Measurements from ENCODE around the gene HOXB6. TPM values are rescaled to one million over a fixed set of nuclear protein-coding genes. Genes with fewer than 3 reads are reported as not detected.

HOXB6 gene
- total RNA-seq, 1 experiment from 2014 or later, result 196 TPM

- DNase-seq (ENCODE audit: low read depth, low spot score) (no peak), ATAC-seq (no peak)
- Histone ChIP-seq H3K27ac (ENCODE audit: low read length) (no peak overlapping the region), H3K4me3 (ENCODE audit: low read depth in 2 of 2, low read length in 2 of 2) (no peak overlapping the region), H3K36me3 (ENCODE audit: control insufficient read depth, insufficient read depth, low read length) (peaks cover 12% of the 10 kb centered on the region; the same call in 1 of the 2 replicates), H3K4me1 (ENCODE audit: control insufficient read depth, insufficient read depth, low read length) (peaks cover 32% of the 10 kb centered on the region), H3K27me3 (ENCODE audit: control insufficient read depth, insufficient read depth, low read length) (no peaks in the 10 kb centered on the region), H3K9me3 (ENCODE audit: control insufficient read depth, insufficient read depth, low read depth, low read length) (no peaks in the 10 kb centered on the region)
- BruUV-seq (replicated peaks), result no TSS peak
- in situ Hi-C loops (cut with HindIII; ENCODE audit: low pct_unique_long_range_greater_than_20kb, low sequenced_read_pairs) (no loop called here), intact Hi-C loops (cut with micrococcal nuclease; ENCODE audit: unreplicated experiment) (no loop called here)
- ChIA-PET POLR2A (no interaction called here), CTCF (interaction anchor here (0.6 kb wide), 1 partner anchor 31 kb away, joined by 4 read pairs; no protein-coding TSS in a partner anchor)
- TF ChIP-seq TCF7L2 (IDR thresholded peaks at IDR 0.05; ENCODE audit: low read depth, low read length) (no peak), POLR2AphosphoS5 (IDR thresholded peaks at IDR 0.05; ENCODE audit: low read depth, low read length) (no peak), REST (IDR thresholded peaks at IDR 0.05; ENCODE audit: insufficient read depth in 1 of 2, low read depth in 2 of 2, low read length in 1 of 2) (no peak), SIN3A (IDR thresholded peaks at IDR 0.05; ENCODE audit: borderline replicate concordance, insufficient read depth, low read depth, low read length) (no peak)
- TF ChIP-seq, protein P1, sequence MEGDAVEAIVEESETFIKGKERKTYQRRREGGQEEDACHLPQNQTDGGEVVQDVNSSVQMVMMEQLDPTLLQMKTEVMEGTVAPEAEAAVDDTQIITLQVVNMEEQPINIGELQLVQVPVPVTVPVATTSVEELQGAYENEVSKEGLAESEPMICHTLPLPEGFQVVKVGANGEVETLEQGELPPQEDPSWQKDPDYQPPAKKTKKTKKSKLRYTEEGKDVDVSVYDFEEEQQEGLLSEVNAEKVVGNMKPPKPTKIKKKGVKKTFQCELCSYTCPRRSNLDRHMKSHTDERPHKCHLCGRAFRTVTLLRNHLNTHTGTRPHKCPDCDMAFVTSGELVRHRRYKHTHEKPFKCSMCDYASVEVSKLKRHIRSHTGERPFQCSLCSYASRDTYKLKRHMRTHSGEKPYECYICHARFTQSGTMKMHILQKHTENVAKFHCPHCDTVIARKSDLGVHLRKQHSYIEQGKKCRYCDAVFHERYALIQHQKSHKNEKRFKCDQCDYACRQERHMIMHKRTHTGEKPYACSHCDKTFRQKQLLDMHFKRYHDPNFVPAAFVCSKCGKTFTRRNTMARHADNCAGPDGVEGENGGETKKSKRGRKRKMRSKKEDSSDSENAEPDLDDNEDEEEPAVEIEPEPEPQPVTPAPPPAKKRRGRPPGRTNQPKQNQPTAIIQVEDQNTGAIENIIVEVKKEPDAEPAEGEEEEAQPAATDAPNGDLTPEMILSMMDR (IDR thresholded peaks at IDR 0.05), result no peak
These were observed 27.9 kb upstream of the HOXB6 start for GRCh38 chr17:48632579-48633265.

DNA sequence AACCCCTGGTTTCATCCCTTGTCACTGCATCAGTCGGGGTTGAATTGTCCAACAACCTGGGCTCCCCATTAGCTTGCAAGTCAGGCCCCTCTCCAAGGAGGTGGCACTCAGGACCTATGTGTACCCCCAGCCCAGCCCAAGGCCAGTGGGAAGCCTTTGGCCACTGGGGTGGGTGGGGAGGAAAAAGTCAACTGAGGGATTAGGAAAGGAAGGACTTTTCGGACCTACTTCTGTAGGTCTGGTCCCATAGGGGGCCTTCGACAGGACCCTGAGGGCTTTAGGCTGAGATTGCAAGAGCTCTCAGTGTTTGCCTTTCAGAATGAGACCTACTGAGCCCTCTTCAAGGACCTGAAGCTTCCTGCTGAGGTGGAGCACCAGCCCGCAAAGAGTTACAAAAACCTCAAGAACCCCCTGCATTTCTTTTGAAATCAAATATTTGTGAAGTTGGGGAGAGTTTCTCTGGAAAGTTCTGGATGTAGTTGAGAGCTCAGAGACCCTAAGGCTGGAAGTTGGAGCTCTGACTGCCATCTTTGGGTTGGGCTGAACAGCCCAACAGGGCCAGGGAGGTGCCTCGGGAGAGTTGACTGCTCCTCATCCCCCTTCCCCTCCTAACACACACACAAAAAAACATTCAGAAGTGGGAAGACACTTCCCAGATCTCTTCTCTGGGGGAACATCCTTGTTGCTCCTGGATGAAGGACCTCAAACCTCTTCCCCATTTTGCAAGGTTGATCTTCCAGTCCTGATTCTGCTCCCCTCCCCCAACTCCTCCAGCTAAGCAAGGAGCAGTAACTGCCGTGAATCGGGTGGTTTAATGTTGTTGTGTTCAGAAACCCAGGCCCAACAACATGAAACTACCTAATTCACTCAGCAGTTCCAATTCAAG, 27.1 kb upstream of the HOXB6 start:
- intact Hi-C loops (cut with micrococcal nuclease; ENCODE audit: unreplicated experiment) (no loop called here), in situ Hi-C loops (cut with HindIII; ENCODE audit: low pct_unique_long_range_greater_than_20kb, low sequenced_read_pairs) (no loop called here)
- no peak for TF ChIP-seq SIN3A (IDR thresholded peaks at IDR 0.05; ENCODE audit: borderline replicate concordance, insufficient read depth, low read depth, low read length)
- no peak for TF ChIP-seq TCF7L2 (IDR thresholded peaks at IDR 0.05; ENCODE audit: low read depth, low read length)
- TF ChIP-seq, protein P1 (IDR thresholded peaks at IDR 0.05), result no peak
- no peak for TF ChIP-seq POLR2AphosphoS5 (IDR thresholded peaks at IDR 0.05; ENCODE audit: low read depth, low read length)
- H3K27me3 ChIP-seq (ENCODE audit: control insufficient read depth, insufficient read depth, low read length), result no peaks in the 10 kb centered on the region
- no peaks in the 10 kb centered on the region for H3K9me3 ChIP-seq (ENCODE audit: control insufficient read depth, insufficient read depth, low read depth, low read length)
- H3K27ac ChIP-seq (ENCODE audit: low read length), result no peak overlapping the region
- ATAC-seq (no peak), DNase-seq (ENCODE audit: low read depth, low spot score) (no peak)
- BruUV-seq (replicated peaks), result no TSS peak
- peaks cover 12% of the 10 kb centered on the region; the same call in 1 of the 2 replicates for H3K36me3 ChIP-seq (ENCODE audit: control insufficient read depth, insufficient read depth, low read length)
- no peak overlapping the region for H3K4me3 ChIP-seq (ENCODE audit: low read depth in 2 of 2, low read length in 2 of 2)
- CTCF ChIA-PET, result no interaction called here
- peaks cover 33% of the 10 kb centered on the region for H3K4me1 ChIP-seq (ENCODE audit: control insufficient read depth, insufficient read depth, low read length)
- POLR2A ChIA-PET, result no interaction called here
